Endothelial cell of umbilical vein (primary cell): ENCODE results near the gene MYDGF.

Experiments
- EZH2 ChIP-seq: IDR thresholded peaks from 2 replicates; pipeline ENCODE4 v1.6.1; 2012; ENCODE audit warnings: borderline replicate concordance, low read depth, mild to moderate bottlenecking, moderate library complexity, low read length, inconsistent platforms; ENCODE audit not compliant: severe bottlenecking
- FOS ChIP-seq: IDR thresholded peaks from 2 replicates; pipeline ENCODE4 v1.6.1; 2011; ENCODE audit warnings: mild to moderate bottlenecking, low read length, moderate library complexity, borderline replicate concordance; ENCODE audit not compliant: insufficient read depth
- GATA2 ChIP-seq: IDR thresholded peaks from 2 replicates; pipeline ENCODE4 v1.7.0; 2011; ENCODE audit warnings: low read depth, mild to moderate bottlenecking, moderate library complexity, mixed read lengths, low read length; ENCODE audit not compliant: insufficient read length, insufficient read depth
- MYC ChIP-seq: IDR thresholded peaks from one replicate; pipeline ENCODE4 v1.6.1; 2011; ENCODE audit warnings: mild to moderate bottlenecking, low read depth, low read length
- POLR2A ChIP-seq: IDR thresholded peaks from 2 replicates; pipeline ENCODE4 v1.6.1; 2012; ENCODE audit warnings: low read depth, mild to moderate bottlenecking, control low read depth, low read length
- POLR2AphosphoS5 ChIP-seq: IDR thresholded peaks from 2 replicates; pipeline ENCODE4 v1.6.1; 2012; ENCODE audit warnings: low read depth, mild to moderate bottlenecking, control low read depth, low read length, moderate library complexity; ENCODE audit not compliant: insufficient read depth
- TF ChIP-seq, protein P1 (sequence below), 2 donors: IDR thresholded peaks; 1 replicate in 1 of 2; 2 replicates in 1 of 2; pipeline ENCODE4 v1.5.1; 2011; ENCODE audit warnings: low read length in 2 of 2, mild to moderate bottlenecking in 2 of 2, moderate library complexity in 2 of 2, control low read depth in 1 of 2, inconsistent platforms in 1 of 2, low read depth in 1 of 2; ENCODE audit not compliant: insufficient read depth in 1 of 2; ENCODE audit errors: extremely low read depth in 1 of 2
- TF ChIP-seq, protein P2 (sequence below): IDR thresholded peaks from 2 replicates; pipeline ENCODE4 v1.6.1; 2011; ENCODE audit not compliant: insufficient read depth, insufficient read length

DNA sequence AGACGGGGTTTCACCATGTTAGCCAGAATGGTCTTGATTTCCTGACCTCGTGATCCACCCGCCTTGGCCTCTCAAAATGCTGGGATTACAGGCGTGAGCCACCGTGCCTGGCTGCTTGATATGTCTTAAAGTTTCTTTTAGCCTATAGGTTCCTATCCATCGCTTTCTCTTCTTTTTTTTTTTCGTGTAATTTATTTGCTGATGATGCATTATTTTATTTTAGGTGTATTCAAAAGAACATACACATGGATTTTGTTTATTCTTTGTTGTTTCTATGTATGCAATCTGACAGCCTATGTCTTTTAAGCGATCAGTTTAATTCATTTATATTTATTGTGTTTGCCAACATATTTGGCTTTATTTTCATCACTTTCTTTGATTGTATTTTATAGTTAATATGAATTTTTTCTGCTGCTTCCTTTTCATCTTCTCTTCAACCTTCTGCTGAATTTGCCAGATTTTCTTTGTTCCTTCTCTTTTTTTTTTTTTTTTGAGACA lies 56.8 kb downstream of the MYDGF start:
- TF ChIP-seq, protein P1, sequence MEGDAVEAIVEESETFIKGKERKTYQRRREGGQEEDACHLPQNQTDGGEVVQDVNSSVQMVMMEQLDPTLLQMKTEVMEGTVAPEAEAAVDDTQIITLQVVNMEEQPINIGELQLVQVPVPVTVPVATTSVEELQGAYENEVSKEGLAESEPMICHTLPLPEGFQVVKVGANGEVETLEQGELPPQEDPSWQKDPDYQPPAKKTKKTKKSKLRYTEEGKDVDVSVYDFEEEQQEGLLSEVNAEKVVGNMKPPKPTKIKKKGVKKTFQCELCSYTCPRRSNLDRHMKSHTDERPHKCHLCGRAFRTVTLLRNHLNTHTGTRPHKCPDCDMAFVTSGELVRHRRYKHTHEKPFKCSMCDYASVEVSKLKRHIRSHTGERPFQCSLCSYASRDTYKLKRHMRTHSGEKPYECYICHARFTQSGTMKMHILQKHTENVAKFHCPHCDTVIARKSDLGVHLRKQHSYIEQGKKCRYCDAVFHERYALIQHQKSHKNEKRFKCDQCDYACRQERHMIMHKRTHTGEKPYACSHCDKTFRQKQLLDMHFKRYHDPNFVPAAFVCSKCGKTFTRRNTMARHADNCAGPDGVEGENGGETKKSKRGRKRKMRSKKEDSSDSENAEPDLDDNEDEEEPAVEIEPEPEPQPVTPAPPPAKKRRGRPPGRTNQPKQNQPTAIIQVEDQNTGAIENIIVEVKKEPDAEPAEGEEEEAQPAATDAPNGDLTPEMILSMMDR (IDR thresholded peaks at IDR 0.05; ENCODE audit: extremely low read depth in 1 of 2, insufficient read depth in 1 of 2, low read depth in 1 of 2, low read length in 2 of 2), result no peak
- TF ChIP-seq, protein P2, sequence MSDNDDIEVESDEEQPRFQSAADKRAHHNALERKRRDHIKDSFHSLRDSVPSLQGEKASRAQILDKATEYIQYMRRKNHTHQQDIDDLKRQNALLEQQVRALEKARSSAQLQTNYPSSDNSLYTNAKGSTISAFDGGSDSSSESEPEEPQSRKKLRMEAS, result no peak
- TF ChIP-seq FOS, result no peak
- no peak for TF ChIP-seq EZH2
- TF ChIP-seq MYC, result no peak
- TF ChIP-seq POLR2A, result no peak
- no peak for TF ChIP-seq POLR2AphosphoS5
- no peak for TF ChIP-seq GATA2
